ENCODE measurements around the gene KRTAP17-1. TPM values are rescaled to one million over a fixed set of nuclear protein-coding genes. Genes with fewer than 3 reads are reported as not detected.
"Not testable (repeated sequence)": the region's sequence is repeated elsewhere in the genome, so short reads cannot be mapped to it uniquely, and the experiment has no call there.

KRTAP17-1 gene
- total RNA-seq, 6 experiments from 2014 or later, result not detected

DNA sequence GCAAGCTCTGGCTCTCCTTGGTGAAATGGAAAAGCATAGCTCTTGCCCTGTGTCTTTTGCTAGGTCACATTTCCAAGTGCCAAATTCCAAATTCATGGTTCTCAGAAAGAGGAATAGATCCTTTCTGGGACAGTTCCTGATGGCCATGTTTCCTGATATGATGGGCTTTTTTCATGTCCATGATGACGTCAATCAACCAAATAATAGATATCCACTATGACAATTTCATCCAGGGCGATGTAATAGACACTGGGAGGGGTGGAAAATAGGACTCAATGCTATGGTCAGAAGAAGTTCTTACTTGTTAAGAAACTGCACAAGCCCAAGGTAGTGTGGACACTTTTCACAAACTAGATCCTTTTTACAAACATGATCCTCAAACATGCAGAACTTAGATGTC is 35.7 kb upstream of the KRTAP17-1 start:
- no peak overlapping the region for H3K27ac Mint-ChIP-seq
- no peak for DNase-seq
- TF ChIP-seq, protein P1, sequence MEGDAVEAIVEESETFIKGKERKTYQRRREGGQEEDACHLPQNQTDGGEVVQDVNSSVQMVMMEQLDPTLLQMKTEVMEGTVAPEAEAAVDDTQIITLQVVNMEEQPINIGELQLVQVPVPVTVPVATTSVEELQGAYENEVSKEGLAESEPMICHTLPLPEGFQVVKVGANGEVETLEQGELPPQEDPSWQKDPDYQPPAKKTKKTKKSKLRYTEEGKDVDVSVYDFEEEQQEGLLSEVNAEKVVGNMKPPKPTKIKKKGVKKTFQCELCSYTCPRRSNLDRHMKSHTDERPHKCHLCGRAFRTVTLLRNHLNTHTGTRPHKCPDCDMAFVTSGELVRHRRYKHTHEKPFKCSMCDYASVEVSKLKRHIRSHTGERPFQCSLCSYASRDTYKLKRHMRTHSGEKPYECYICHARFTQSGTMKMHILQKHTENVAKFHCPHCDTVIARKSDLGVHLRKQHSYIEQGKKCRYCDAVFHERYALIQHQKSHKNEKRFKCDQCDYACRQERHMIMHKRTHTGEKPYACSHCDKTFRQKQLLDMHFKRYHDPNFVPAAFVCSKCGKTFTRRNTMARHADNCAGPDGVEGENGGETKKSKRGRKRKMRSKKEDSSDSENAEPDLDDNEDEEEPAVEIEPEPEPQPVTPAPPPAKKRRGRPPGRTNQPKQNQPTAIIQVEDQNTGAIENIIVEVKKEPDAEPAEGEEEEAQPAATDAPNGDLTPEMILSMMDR (IDR thresholded peaks at IDR 0.05), result no peak
- 0 out of 2 replicates have a peak, but pooled peaks cover 5% of the 10 kb centered on the region for H3K4me1 Mint-ChIP-seq (ENCODE audit: low read depth)
- no peak overlapping the region for H3K4me3 Mint-ChIP-seq
- H3K27me3 Mint-ChIP-seq (ENCODE audit: insufficient read depth), result peaks cover 9% of the 10 kb centered on the region; the same call in 1 of the 2 replicates
- H3K36me3 Mint-ChIP-seq (ENCODE audit: low read depth), result no peaks in the 10 kb centered on the region; the same call in 1 of the 2 replicates
- no peaks in the 10 kb centered on the region for H3K9me3 Mint-ChIP-seq

DNA sequence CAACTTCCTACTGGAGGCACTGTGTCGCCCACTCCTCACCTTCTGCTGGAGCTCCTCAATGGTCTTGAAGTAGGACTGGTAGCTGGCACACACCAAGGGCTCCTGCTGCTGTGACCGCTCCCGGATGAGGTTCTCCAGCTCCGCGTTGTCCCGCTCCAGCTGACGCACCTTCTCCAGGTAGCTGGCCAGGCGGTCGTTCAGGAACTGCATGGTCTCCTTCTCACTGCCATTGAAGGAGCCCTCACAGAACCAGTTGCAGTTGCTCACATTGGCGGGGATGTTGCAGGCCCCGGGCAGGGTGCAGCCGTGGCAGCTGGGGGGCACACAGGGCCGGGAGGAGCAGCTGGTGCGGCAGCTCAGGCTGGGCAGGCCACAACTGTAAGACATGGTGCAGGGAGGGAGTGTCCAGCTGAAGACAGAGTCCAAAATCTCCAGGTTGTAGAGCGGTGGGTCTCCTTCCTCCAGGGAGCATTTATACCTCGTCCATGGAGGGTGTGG is 34.9 kb upstream of the KRTAP17-1 start, which contains the start of gene KRT33A:
Gene KRT33A, minus strand, starts transcription at position 448 of the 498 bp plus-strand sequence. Its CDS starts 61 bp downstream, at position 387.
- DNase-seq; H3K36me3 Mint-ChIP-seq (ENCODE audit: low read depth); H3K9me3 Mint-ChIP-seq; H3K4me1 Mint-ChIP-seq (ENCODE audit: low read depth); H3K4me3 Mint-ChIP-seq; H3K27ac Mint-ChIP-seq; H3K27me3 Mint-ChIP-seq (ENCODE audit: insufficient read depth): not testable (repeated sequence)

DNA sequence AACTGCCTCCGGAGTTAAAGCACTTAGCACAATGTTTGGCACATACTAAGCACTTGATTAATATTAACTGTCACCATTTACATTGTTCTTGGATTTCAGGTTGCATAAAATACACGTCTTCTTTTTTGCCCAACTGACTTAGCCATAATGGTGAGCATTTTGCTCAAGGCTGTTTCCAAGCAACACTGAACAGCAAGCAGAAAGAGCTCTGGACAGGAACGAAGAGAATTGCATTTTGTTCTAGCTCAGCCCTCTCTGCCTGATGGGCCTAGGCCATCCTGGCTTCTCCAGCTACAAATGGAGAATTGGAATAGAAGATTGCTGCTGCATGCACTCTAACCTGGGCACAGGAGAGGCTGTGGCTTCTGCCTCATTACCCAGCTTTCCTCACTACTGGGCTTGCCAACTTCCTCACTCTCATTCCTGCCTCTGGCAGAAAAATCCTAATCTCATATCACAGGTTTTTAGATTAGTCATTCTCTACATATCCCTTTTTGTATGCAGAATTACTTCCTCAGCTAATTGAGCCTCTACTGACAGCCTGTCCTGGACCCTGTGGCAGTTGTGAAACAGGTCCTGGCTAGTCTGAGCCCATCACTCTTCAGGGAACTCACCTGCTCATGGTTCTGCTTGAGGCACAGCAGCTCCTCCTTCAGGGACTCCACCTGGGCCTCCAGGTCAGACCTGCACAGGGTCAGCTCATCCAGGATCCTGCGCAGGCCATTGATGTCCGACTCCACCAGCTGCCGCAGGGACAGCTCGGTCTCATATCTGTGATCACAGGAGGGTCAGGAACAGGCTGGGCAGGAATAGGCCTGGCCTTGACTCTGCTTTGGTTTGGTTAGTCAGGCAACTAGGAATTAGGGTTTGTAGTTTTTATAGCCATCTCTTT is 32.6 kb upstream of the KRTAP17-1 start:
- Mint-ChIP-seq H3K4me3 (no peak overlapping the region), H3K9me3 (peaks cover 3% of the 10 kb centered on the region), H3K36me3 (ENCODE audit: low read depth) (peaks cover 4% of the 10 kb centered on the region), H3K4me1 (ENCODE audit: low read depth) (0 out of 2 replicates have a peak, but pooled peaks cover 5% of the 10 kb centered on the region), H3K27ac (no peak overlapping the region), H3K27me3 (ENCODE audit: insufficient read depth) (peaks cover 8% of the 10 kb centered on the region; the same call in 1 of the 2 replicates)
- TF ChIP-seq, protein P1 (IDR thresholded peaks at IDR 0.05), result no peak
- DNase-seq, result no peak

DNA sequence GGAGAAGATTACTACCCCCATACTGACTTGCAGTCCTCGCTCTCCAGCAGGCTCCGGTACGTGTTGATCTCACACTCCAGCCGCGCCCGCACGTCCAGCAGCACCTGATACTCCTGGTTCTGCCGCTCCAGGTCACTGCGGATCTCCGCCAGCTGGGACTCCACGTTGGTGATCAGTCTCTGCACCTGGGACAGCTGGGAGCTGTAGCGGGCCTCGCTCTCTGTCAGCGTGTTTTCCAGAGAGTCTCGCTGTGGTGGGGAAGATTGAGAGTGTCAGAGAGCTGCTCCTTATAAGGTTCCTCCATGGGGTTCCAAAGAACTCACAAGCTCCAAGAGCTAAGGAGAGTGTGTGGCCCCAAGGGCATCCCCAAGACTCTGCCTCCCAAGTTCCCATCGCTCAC is 30.9 kb upstream of the KRTAP17-1 start:
- H3K4me1 Mint-ChIP-seq (ENCODE audit: low read depth); H3K27me3 Mint-ChIP-seq (ENCODE audit: insufficient read depth); DNase-seq; H3K4me3 Mint-ChIP-seq; H3K27ac Mint-ChIP-seq: not testable (repeated sequence)
- Mint-ChIP-seq H3K9me3 (peaks cover 13% of the 10 kb centered on the region), H3K36me3 (ENCODE audit: low read depth) (peaks cover 18% of the 10 kb centered on the region)

DNA sequence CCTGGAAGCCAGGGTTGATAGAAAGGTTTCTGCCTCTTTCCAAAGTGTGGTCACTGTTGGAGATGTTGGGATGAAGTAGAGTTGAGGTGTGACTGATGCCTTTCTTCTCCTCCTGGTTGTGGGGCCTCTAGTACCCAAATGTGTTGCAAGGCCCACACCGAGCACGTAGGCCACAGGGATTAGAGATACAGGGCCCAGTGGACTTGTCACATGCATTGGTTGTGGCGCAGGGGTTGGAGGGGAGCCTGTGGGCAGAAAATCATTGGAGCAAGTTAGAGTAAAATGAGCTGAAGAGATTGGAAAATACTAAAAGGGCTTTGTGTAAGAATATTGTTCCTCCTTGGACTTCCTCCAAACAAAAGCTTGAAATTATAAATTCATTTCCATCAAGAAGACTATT is 30.5 kb upstream of the KRTAP17-1 start:
- H3K4me1 Mint-ChIP-seq (ENCODE audit: low read depth), result 0 out of 2 replicates have a peak, but pooled peaks cover 5% of the 10 kb centered on the region
- H3K9me3 Mint-ChIP-seq, result peaks cover 13% of the 10 kb centered on the region
- no peak overlapping the region for H3K4me3 Mint-ChIP-seq
- peaks cover 3% of the 10 kb centered on the region; the same call in 1 of the 2 replicates for H3K27me3 Mint-ChIP-seq (ENCODE audit: insufficient read depth)
- no peak for DNase-seq
- TF ChIP-seq, protein P1 (IDR thresholded peaks at IDR 0.05), result no peak
- no peak overlapping the region for H3K27ac Mint-ChIP-seq
- H3K36me3 Mint-ChIP-seq (ENCODE audit: low read depth), result peaks cover 18% of the 10 kb centered on the region

DNA sequence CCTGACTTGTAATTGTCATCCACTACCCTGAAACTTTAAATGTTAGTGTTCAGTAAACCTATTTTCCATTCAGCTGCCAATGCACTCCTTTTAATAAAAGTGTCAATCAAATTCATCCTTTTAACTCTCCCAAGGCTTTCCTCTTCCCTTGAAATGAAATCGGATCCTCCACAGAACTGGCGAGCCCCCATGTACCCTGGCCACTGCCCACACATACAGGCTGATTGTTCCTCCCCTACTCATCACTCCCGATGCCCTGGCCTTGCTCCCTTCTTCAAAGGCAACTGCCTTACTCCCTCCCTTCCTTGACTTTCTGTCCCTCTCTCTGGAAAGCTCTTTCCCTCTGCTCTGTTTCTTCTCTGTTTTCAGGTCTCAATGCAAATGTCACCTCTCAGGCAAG is 27.5 kb upstream of the KRTAP17-1 start:
- H3K27me3 Mint-ChIP-seq (ENCODE audit: insufficient read depth), result peaks cover 5% of the 10 kb centered on the region; the same call in 1 of the 2 replicates
- peaks cover 22% of the 10 kb centered on the region for H3K4me1 Mint-ChIP-seq (ENCODE audit: low read depth)
- H3K4me3 Mint-ChIP-seq, result no peak overlapping the region
- H3K27ac Mint-ChIP-seq, result no peak overlapping the region
- TF ChIP-seq, protein P1 (IDR thresholded peaks at IDR 0.05), result no peak
- no peak for DNase-seq
- peaks cover 13% of the 10 kb centered on the region for H3K9me3 Mint-ChIP-seq
- peaks cover 18% of the 10 kb centered on the region for H3K36me3 Mint-ChIP-seq (ENCODE audit: low read depth)

All from HFFc6 (cell line).